GM12865 (cell line): Measurements from ENCODE around the gene RTRAF.
A peak's percentile ranks its signal among the peaks of the same experiment; 100 is the strongest.

Experiments used
- DNase-seq: peaks from one replicate; pipeline ENCODE4 v3.0.0; 2010; ENCODE audit warnings: low read depth
- H3K4me3 ChIP-seq: 2 replicates; pipeline ENCODE4 v1.5.1; 2011; ENCODE audit warnings: mild to moderate bottlenecking, low read depth, low read length, control low read depth
- TF ChIP-seq, protein P1 (sequence below): IDR thresholded peaks from 2 replicates; pipeline ENCODE4 v1.5.1; 2011; ENCODE audit warnings: low read length, control low read depth, low read depth, inconsistent platforms; ENCODE audit not compliant: insufficient read depth; ENCODE audit errors: missing control alignments

Gene RTRAF

DNA sequence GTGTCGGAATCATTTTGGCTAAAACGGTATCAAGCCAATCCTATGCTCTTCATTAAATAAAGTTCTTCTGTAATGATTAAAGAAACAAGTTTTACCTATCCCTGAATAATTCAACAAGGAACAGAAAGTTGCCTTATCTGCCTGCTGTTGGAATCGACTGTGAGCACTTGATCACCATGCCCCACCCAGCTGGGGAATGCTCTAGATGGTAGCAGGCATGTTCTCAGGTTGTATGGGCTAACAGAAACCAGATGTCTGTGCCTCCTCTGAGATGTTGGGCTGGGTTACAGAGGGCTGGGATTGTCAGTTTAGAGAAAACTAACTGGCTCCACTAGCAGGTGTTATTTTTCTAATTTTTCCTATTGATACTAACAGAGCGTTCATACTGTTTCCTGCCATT lies 28.9 kb downstream of the RTRAF start:
- TF ChIP-seq, protein P1, sequence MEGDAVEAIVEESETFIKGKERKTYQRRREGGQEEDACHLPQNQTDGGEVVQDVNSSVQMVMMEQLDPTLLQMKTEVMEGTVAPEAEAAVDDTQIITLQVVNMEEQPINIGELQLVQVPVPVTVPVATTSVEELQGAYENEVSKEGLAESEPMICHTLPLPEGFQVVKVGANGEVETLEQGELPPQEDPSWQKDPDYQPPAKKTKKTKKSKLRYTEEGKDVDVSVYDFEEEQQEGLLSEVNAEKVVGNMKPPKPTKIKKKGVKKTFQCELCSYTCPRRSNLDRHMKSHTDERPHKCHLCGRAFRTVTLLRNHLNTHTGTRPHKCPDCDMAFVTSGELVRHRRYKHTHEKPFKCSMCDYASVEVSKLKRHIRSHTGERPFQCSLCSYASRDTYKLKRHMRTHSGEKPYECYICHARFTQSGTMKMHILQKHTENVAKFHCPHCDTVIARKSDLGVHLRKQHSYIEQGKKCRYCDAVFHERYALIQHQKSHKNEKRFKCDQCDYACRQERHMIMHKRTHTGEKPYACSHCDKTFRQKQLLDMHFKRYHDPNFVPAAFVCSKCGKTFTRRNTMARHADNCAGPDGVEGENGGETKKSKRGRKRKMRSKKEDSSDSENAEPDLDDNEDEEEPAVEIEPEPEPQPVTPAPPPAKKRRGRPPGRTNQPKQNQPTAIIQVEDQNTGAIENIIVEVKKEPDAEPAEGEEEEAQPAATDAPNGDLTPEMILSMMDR, result no peak
- no peak overlapping the region for H3K4me3 ChIP-seq
- DNase-seq, result no peak

DNA sequence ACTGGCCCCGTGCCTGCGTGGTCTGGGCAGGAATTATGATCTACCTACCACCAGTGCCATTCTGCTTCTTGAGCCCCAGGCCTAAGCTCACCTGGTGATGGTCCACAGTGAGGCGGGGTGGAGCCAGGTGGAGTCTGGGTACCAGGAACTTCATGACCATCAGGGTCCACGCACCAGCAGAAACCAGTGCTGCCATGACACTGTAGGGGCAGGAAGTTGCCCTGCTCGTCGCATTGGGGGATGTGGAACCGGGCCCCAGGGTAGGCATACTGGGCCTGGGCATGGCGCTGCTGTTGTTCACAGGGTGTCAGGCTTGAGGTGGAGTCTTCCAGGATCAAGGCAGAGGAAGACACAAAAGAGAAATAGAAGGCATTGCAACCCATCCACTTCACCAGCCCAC lies 29.6 kb downstream of the RTRAF start:
- no peak overlapping the region for H3K4me3 ChIP-seq
- TF ChIP-seq, protein P1, result no peak
- DNase-seq, result no peak

DNA sequence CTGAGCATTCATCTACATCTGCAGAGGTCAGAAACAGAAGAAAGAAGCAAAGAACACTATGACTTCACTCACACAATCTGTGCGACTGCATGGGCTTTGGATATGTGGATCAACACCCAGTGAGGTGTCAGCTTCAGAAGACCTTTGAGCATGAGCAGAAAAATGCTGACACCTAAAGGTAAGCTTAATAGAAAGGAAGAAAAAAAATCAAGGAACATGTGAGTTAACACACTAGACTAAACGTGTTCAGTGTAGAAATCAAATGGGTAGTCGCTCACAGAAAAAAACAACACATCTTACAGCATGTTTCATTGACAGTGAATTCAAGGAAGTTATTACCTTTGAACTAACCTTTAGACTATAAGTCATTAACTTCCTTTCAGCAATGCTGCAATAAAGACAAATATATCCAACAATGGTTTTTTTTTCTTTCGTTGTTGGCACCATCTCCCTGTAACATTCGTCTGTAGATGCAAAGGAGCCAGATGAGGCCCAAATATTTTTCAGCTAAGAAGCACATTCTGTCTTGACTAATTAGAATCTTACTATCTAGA lies 30.9 kb downstream of the RTRAF start:
- TF ChIP-seq, protein P1, result no peak
- no peak overlapping the region for H3K4me3 ChIP-seq
- DNase-seq, result no peak

DNA sequence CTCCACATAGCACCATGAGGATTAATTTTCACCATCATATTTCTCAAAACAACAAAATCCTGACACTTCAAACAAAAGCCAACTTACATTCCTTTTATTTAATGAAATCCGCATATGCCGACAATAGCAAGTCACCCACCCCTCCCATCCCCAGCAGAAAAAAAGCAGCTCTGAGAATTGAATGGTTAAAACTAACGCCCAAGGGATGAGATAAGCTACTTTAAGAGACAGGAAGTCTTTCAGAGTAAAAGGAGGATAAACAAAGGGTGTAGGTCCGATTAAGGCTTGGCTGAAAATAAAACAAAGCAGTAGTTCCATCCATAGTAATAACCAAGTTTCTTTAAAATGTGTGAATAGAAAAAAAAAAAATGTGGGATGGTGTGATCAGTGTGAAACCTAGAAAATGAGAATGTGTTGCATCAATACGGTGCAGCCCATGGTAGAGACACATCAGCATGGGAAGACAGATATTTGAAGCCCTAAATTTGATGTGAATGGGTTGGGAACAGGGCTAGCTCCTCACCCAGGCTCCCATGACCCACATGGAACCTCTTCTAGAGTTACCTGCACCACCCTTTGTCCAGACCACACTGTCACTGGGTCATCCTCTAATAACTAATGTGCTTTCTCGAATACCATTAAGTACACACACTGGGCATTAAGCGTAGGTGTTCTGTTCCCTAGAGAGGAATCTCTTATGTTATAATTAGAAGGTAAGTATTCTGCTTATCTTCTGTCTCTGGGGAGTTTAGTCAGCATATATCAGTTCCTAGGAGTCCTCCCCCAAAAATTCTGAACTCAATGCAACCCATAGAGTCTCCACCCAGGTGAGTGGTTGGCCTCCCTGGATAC lies 31.7 kb downstream of the RTRAF start:
- DNase-seq, result no peak
- TF ChIP-seq, protein P1, result no peak
- H3K4me3 ChIP-seq, result no peak overlapping the region

DNA sequence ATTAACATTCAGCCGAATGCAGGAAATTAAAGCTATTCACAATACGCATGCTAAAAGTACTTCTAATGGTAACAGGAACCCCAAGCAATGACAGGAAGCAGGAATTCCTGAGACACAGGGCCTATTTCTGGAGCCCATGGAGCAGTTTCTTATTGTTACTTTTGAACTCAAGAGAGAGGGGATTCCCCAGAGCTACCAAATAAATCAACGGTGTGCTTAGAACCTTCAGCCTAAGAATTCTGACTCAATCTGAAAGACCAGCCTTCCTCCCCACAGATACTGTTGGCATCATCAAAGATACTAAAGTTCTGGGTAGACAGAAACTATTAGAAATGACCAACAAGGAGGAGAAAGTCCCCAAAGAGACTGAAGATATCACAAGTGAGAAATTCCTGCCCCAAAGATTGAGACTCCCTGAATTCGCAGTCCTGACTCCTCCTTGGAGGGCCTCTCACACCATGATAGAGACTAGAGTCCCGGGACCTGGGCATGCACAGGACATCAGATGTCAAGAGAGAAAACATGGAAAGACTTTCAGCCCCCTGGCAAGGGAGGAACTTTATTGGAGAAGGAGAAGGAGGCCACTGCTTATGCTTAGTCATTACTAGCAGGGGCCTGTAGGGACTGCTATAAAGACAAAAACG lies 32.7 kb downstream of the RTRAF start:
- TF ChIP-seq, protein P1, result no peak
- peak; percentile 76 for DNase-seq
- H3K4me3 ChIP-seq, result no peak overlapping the region

DNA sequence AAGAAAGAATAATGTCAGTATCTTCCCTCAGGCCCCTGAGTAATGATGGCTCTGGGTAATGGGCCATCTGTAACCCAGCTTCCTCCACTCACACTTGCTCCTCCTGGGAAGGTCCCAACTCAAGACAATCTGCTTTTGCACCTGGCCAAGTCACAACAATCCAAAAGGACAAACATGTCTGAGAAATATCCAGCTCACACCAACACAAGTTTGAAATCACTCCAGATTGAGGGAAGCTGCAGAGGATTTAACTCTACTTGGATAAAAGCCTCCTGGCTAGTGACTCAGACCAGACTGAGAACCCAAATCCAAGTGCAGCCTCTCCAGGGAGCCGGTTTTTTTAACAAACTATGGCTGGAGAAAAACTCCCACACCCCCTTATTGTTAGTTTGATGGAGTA lies 34.2 kb downstream of the RTRAF start:
- H3K4me3 ChIP-seq, result no peak overlapping the region
- TF ChIP-seq, protein P1, result no peak
- DNase-seq, result no peak
